Measurements from ENCODE around the gene HES5. TPM values are rescaled to one million over a fixed set of nuclear protein-coding genes. Genes with fewer than 3 reads are reported as not detected.

HES5 gene
- total and polyA plus RNA-seq, 2 of the 13 experiments (the other 11 are each of a cell fraction or from before 2014, with no cell fraction given): not detected

GRCh38 chr1:2555634-2556276, 25.7 kb upstream of the HES5 start (continued):
- peak; percentile 25 for TF ChIP-seq ZNF574 (CRISPR knock-in tag; IDR thresholded peaks at IDR 0.05)
- no peak for TF ChIP-seq BORCS8-MEF2B (CRISPR knock-in tag; IDR thresholded peaks at IDR 0.05)
- TF ChIP-seq ZNF564 (CRISPR knock-in tag; IDR thresholded peaks at IDR 0.05): peak; percentile 67
- no peak for TF ChIP-seq ZNF547 (CRISPR knock-in tag; IDR thresholded peaks at IDR 0.05)
- TF ChIP-seq ZNF468 (CRISPR knock-in tag; IDR thresholded peaks at IDR 0.05): peak; percentile 81; the same call in 1 of the 2 replicates
- no peak for TF ChIP-seq ZNF704 (CRISPR knock-in tag; IDR thresholded peaks at IDR 0.05; ENCODE audit: borderline replicate concordance)
- peak; percentile 63; the same call in 1 of the 2 replicates for TF ChIP-seq ZBTB38 (CRISPR knock-in tag; IDR thresholded peaks at IDR 0.05)
- no peak for TF ChIP-seq AHR (CRISPR knock-in tag; IDR thresholded peaks at IDR 0.05)
- peak; percentile 59 for TF ChIP-seq RARA (CRISPR knock-in tag; IDR thresholded peaks at IDR 0.05)
- 0 out of 2 replicates have a peak, but pooled peaks have one; percentile 22 for TF ChIP-seq SIN3A (IDR thresholded peaks at IDR 0.05; ENCODE audit: borderline replicate concordance, low read depth, low read length)
- no peak for TF ChIP-seq ZGPAT (CRISPR knock-in tag; IDR thresholded peaks at IDR 0.05)
- peak; percentile 60; the same call in 1 of the 2 replicates for TF ChIP-seq SNAPC2 (CRISPR knock-in tag; IDR thresholded peaks at IDR 0.05)
- TF ChIP-seq TAF1 (CRISPR knock-in tag; IDR thresholded peaks at IDR 0.05): no peak; the same call in 1 of the 2 replicates
- peak; percentile 40 for TF ChIP-seq SOX5 (CRISPR knock-in tag; IDR thresholded peaks at IDR 0.05; ENCODE audit: borderline replicate concordance)
- TF ChIP-seq HNF1B (CRISPR knock-in tag; IDR thresholded peaks at IDR 0.05): peak; percentile 51; the same call in 1 of the 2 replicates
- no peak for TF ChIP-seq HMG20A (CRISPR knock-in tag; IDR thresholded peaks at IDR 0.05; ENCODE audit: borderline replicate concordance)
- TF ChIP-seq ZNF552 (CRISPR knock-in tag; IDR thresholded peaks at IDR 0.05; ENCODE audit: borderline replicate concordance): 0 out of 2 replicates have a peak, but pooled peaks have one; percentile 21
- no peak for TF ChIP-seq SUZ12 (IDR thresholded peaks at IDR 0.05; ENCODE audit: low read depth, low read length)
- TF ChIP-seq ZBTB10 (CRISPR knock-in tag; IDR thresholded peaks at IDR 0.05; ENCODE audit: borderline replicate concordance): peak; percentile 75; the same call in 1 of the 2 replicates
- no peak for TF ChIP-seq ZNF121 (CRISPR knock-in tag; IDR thresholded peaks at IDR 0.05)

Measured in HepG2 (cell line).